Fibroblast of gingiva (primary cell): ENCODE data around the gene WWOX.

Experiments
- DNase-seq: peaks from one replicate; pipeline ENCODE4 v3.0.0-alpha.2; 2011; ENCODE audit warnings: low read depth

Gene WWOX

DNA sequence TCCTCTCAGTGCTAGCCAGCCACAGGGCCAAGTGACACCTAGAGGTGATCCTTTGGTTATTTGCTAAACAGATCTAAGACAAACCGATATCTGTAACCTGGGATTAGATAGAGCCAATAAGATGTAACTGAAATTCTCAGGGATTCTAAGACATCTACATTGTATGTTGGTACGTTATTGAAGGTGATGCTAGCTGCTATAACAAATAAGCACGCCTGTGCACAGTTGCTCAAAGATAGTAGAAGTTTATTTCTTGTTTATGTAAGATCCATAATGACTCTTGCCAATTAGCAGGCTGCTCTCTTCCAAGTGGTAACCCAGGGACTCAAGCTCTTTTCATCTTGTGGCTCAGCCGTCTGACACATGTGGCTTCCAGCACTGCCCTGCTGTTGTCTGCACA is 370.3 kb downstream of the WWOX start:
- no peak for DNase-seq

DNA sequence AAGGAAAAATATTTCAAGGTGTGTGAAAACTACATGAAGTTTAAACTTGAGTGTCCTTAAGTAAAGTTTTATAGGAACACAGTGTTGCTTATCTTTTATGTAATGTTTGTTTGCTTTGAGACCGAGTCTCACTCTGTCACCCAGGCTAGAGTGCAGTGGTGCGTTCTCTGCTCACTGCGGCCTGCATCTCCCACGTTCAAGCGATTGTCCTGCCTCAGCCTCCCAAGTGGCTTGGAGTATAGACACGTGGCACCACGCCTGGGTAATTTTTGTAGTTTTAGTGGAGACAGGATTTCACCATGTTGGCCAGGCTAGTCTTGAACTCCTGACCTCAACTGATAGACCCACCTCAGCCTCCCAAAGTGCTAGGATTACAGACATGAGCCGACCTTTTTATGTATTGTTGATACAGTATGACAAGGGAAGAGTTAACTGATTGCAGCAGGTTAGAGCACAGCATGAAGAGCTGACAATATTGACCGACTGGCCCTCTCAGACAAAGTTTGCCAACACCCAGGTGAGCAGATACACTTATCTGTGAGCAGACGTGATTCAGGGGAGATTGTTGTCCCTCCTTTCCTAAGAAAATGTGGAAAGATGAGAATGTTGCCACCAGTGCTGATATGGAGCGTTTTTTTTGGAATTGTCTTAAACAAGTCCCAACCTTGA is 373.7 kb downstream of the WWOX start:
- no peak for DNase-seq

GRCh38 chr16:78474762-78475161 is 375.3 kb downstream of the WWOX start:
- no peak for DNase-seq

- DNase-seq: no peak
Observed at GRCh38 chr16:78476615-78477014, 377.2 kb downstream of the WWOX start.

DNA sequence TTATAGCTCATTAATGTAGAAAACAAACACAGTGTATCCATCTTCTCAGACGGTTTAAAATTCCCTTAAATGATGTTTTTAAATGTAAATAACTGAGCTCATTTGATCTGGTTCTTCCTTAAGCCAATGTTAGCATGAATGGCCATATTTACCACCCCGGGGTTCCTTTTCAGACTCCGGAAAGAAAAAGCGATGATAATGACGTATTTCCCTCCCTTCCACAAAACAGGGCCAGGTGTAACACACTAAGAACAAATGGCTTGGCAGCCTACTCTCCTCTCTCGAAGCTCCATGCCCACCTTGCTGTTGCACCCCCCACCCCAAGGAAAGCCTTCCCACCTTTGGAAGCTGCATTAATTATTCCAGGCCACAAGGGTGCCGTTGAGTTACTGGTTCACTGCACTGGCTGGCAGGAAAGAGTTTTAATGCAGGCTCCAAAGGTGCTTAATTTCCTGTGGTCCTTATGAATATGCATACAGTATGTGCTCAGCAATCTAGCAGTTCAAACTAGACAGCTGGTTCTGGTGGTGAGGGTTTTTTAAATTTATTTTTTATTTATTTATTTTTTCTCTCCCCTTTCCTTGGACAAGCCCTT is 378.9 kb downstream of the WWOX start:
- no peak for DNase-seq

- DNase-seq: no peak
Observed at GRCh38 chr16:78479723-78480122, 380.3 kb downstream of the WWOX start.

DNA sequence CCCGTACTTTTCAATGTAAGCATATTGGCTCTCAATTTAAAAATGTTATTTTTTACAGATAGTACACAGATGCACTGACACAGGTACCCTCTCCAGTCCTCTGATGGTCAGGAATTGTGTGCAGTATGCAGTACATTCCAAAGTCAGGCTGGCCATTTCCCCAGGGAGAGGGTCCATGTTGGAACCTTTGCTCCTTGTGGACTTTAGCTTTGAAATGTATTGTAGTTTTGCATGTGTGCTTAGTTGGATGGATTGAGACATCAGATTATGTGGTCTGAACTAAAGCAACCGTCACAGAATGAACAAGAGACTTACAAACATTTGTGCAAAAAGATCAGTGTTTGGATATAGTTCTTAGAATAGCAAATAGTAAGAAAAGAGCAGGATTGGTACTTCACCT is 381.1 kb downstream of the WWOX start:
- DNase-seq: no peak

DNA sequence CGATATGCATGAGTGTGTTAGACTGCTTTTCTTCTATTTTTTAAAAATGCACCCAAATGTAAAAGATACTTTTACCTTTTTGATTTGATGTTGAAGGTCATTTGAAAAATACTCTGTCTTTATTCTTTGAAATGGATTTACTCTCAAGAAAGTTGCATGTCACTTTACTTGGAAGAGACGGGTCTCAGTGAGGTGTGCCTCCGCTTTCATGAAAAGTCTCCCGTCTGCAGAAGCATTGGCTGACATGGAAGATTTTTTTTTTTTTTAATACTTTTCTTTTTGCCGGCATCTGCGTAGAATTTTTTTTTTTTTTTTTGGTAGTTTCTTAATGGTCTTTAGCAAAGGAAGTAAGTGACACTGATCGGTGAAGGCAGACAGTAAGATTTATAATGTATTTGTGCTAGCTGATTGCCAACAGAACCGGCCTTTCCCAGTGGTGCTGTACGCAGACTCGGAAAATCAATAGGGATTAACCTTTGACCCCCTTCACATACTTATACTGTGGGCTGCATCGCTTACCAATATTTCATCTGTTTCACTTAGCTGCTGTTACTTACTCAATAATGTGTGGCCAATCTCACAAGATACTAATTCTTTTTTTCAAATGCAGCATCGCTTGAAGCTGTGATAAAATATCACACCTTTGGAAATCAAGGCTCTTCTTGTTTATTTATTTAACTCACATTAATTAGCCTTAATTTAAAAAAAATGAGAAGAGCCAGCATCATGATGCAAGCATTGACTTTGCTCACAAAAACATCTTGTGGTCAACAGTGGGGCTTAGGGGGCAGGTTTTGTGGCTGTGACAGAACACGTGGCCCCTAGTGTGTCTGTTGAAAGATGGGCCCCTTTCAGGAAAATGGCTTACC is 383.9 kb downstream of the WWOX start:
- no peak for DNase-seq

DNA sequence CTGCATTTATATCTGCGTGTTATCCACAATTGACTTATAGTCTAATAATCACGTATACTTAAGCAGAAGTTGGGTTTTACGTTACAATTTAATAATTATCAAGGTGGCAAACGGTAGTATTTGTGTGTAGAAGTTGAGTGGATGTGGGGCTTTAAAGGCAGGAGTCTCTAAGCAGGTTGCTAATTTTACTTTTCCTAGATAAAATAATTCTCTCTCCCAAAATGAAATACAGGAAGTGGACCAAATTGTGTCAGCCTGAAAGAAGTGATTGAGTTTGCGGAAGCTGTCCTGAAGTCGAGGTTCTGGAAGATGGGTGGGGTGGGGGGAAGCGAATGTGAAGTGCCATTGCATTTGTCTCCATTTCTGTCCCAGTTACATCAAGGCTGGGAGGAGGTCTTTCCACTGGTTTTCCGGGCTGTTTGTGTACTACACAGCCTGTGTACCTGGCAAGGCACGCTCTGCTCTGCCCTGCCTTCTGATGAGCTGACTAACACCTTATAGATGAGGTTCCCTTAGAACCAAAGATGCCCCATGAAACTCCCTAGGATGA is 385.1 kb downstream of the WWOX start:
- no peak for DNase-seq

- no peak for DNase-seq
Observed at GRCh38 chr16:78485188-78485916, 385.9 kb downstream of the WWOX start.

DNA sequence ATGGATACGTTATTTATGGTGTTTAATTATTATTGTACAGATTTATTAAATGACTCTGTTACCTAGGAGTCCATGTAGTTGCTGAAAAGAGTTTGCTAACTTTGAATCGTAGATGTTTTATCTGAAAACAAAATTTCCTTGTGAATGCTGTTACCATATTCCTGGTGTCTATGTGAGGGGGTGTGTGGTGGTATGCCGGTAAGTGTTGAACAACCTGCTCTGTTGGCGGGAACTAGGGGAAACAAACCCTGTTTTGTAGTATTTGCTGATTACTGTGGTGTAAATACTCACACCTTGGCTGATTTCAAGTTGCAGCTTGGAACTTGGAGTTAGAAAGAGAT is 386.4 kb downstream of the WWOX start:
- no peak for DNase-seq

DNA sequence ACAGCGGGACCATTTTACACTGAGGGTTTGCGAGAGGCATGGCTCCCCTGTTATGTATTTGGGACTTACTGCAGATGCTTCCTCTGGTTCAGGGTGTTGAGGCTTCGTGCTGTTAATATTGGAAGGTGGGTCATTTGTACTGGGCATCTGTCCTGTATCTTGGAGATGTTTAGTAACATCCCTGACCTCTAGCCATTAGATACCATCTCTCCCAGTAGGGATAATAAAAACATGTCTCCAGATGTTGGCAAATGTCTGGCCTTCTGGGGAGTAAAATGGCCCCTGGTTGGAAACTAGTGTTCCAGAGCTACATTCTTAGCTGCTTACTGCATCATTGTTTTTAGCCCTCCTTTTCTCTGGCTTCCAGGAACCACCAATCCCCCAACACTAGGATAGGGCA is 388.0 kb downstream of the WWOX start:
- DNase-seq: no peak

GRCh38 chr16:78489072-78489471 is 389.6 kb downstream of the WWOX start:
- DNase-seq: no peak

DNA sequence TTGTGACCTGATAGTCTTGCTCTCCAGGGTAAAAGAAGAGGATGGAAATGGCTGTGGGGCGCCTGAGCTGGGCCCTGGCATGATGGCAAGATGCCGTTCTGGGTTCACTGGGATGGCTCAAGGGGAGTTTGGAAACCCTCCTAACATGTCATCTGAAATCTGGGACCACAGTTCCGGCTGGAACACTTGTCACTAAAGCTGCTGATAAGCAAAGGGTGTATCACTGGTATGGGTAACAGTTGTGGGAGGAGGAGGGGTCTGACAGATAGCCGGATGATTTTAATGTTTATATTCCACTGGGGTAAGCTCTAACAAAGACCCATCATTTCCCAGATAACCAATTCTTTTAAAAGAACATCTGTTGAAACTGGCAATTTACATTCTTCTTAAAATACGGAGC is 390.2 kb downstream of the WWOX start:
- no peak for DNase-seq

DNA sequence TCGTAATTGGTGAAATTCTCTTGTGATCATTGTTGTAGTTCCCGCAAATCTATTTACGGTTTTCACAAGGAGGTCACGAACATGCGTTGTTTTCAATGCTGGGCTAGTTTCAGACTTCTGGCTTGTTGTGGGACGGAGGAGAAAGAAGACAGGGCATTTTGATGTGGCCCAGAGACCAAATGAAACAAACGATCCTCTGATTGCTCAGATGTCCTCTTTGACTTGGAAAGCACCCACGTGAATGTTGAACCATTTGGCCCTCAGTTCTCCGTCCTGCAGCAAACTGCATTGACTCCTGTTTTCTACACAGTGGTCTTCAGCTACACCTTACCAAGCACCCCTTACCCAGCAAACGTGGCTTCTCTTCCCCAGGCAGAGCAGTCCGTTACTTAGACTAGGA is 391.0 kb downstream of the WWOX start:
- DNase-seq: no peak

GRCh38 chr16:78490847-78491246 is 391.4 kb downstream of the WWOX start:
- DNase-seq: no peak

DNA sequence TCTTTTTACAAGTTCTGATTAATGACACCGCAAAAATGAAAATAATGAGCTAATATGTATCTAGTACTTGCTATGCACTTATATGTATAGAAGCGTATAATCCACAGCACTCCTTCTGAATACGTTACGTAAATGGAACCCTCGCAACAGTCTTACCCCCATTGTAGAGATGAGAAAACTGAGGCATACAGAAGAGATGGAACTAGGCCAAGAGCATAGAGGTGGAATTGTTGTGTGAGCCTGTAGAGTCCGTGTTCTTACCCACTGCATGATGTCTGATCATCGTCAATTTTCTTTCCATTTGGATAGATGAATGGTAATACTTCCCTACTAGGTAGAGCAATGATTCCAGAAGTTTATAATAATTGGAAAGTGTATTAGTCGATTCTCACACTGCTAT is 394.1 kb downstream of the WWOX start:
- no peak for DNase-seq

DNA sequence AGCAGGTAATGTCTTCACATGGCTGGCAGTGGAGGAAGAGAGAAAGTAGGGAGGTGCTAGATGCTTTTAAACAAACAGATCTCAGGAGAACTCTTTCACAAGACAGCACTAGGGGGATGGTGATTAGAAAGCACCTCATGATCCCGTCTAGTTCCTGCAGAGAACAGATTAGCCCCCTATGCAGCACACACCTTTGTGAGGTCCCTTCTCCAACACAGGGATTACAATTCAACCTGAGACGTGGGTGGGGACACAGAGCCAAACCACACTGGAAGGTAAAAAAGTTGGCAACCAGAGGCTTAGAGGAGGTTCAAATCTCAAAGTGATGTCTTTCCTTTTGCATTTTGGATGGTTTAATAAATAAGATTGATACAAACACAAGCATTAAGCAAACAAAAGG is 394.7 kb downstream of the WWOX start:
- DNase-seq: no peak

GRCh38 chr16:78494674-78495073 is 395.2 kb downstream of the WWOX start:
- no peak for DNase-seq

- DNase-seq: no peak
Observed at GRCh38 chr16:78496189-78496588, 396.7 kb downstream of the WWOX start.

DNA sequence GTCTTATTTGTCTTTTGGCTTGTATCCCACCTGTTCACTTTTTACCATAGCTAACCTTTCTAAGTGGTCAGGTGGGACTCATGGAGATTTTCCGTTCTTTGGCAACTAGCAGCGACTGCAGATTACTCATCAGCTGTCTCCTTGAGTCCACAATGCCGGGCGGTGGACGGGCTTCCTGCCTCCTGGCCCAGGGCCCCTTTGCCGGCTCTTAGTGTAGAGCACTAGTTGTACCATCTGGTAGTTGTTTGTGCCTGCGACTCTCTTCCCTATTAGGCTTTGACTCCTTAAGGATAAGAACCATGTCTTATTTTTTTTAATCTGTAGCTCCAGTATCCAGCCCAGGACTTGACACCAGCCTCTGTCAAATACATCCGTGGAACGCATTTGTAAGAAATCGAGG is 399.9 kb downstream of the WWOX start:
- no peak for DNase-seq

DNA sequence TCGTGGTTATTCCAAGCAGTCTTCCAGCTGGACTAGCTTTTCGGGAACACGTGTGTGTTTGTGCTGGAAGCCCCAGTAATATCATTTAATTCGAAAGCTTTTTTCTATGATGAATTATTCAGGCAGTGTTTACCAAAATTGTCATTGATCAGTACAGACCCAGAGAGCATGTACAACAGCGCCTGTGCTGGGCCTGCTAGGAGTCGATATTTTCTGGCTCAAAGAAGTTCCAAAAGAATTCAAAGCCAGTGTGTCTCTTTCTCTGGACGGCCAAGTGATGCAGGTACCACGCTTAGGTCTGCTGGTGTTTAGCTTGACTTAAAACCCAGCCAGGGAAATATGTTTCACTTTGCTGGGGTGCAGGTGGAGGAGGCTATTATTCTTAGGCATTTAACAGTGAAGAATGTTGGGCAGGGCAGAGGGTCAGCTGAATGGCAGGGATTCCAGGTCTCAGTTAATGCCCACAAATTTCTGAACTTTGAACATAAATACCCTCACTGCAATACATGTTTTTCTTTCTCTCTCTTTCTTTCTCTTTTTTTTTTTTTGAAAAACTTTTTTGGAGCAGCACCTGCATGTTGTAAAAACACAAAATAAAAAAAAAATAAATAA is 401.3 kb downstream of the WWOX start:
- no peak for DNase-seq
